Germinal center (tissue), 1 donor: ENCODE results near the gene SLFN12L.
"Not testable (repeated sequence)": the region's sequence is repeated elsewhere in the genome, so short reads cannot be mapped to it uniquely, and the experiment has no call there.

Source experiments
- DNase-seq: peaks from one replicate; pipeline ENCODE4 v3.0.0; 2012; ENCODE audit warnings: mixed read lengths, low spot score

The SLFN12L gene

GRCh38 chr17:35496451-35497290, 40.8 kb downstream of the SLFN12L start:
- DNase-seq = no peak

DNA sequence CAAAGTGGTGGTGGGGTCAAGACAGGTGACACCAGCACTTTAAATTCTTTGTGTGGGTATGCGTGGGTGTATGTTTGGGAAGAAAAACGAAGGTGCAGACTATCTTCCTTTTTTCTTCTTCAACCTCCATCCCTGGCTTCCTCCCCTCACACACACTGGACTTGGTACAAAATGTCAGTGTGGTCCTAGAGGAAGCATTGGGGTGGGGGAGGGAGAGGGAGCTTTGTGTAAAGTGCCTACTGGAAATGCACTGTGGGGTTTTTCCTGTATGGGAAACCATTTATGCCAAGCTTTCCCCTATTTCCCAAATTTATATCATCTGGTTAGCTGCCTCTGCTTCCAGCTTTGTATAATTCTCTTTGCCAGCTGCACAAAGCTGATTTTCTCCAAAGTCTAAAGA, 44.4 kb downstream of the SLFN12L start:
- no peak for DNase-seq

GRCh38 chr17:35491417-35491816, 46.1 kb downstream of the SLFN12L start:
- no peak for DNase-seq

DNA sequence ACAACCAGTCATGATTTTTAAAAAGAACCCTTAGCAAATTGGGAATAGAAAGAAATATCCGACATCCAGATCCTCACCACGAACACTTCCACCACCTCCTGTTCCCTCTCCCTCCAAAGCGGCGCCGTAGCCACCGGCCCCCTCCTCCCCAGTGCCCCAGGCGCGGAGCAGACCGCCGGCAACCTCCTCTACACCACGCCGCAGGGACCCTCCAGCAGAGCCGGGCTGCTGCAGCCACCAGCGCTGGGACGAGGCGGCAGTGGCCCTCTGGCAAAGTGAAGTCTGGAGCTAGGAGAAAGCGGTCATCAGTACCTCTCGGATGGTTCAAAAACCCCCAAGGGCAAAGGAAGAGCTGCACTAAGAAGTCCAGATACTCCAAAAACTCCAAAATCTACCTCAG, 47.5 kb downstream of the SLFN12L start:
- DNase-seq = no peak

GRCh38 chr17:35488991-35489390, 48.5 kb downstream of the SLFN12L start:
- no peak for DNase-seq

- peak; percentile 47 for DNase-seq
Observed at GRCh38 chr17:35486920-35487732, 50.4 kb downstream of the SLFN12L start.

DNA sequence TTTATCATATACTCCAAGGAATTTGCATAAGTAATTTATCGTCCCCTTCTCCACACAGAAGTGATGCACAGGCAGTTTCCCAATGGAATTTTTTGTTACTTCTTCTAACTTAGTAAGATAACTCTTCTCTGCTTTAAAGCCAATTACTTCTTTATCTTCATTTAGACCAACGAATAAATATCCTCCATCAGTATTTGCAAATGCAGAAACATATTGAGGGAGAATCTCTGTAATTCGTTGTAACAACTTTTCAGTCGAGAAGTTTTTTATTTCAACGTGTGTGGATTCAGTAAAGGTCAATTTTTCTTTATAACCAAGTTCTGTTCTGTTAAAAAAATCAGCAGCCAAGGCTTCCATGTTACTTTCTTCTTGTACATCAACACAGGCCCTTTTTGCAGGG, 58.2 kb downstream of the SLFN12L start:
- DNase-seq = no peak

GRCh38 chr17:35477248-35477647, 60.2 kb downstream of the SLFN12L start:
- no peak for DNase-seq

- no peak for DNase-seq
Observed at GRCh38 chr17:35476283-35476820, 61.1 kb downstream of the SLFN12L start.

- DNase-seq = no peak
Observed at GRCh38 chr17:35468475-35468874, 69.0 kb downstream of the SLFN12L start.

GRCh38 chr17:35467824-35468223, 69.7 kb downstream of the SLFN12L start:
- DNase-seq = no peak

GRCh38 chr17:35460354-35460851, 77.1 kb downstream of the SLFN12L start:
- peak; percentile 91 for DNase-seq

DNA sequence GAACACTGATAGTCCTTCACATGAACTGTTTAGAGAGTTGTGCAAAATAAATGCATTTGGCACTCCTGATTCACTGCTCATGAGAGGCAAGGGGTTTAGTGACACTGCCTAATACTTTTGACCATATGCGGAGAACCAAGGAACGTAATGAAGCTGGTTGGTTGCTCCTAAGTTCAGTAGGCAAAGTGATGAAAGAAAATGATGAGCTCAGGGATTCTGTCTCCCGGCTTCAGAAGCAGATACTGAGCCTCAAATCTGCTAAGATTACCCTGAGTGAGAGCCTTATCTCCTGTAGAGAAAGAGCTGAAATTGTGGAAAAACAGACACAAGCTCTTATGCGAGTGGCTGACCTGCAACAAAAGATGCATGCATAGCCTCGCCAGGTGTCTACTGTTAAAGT, 83.4 kb downstream of the SLFN12L start:
- DNase-seq = not testable (repeated sequence)

DNA sequence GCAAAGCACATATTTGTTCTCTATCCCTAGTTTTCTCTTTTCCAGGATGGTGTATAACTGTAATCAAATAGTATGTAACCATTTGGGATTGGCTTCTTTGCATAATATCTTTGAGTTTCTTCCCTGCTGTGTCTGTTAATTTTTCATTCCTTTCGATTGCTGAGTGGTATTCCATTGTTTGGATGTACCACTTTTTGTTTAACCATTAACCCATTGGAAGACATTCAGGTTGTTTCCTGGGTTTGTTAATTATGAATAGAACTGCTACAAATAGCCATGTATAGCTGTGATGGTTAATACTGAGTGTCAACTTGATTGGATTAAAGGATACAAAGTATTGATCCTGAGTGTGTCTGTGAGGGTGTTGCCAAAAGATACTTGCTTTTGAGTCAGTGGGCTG, 84.3 kb downstream of the SLFN12L start:
- DNase-seq = no peak

- DNase-seq = peak; percentile 25
Observed at GRCh38 chr17:35449371-35449931, 88.0 kb downstream of the SLFN12L start.

DNA sequence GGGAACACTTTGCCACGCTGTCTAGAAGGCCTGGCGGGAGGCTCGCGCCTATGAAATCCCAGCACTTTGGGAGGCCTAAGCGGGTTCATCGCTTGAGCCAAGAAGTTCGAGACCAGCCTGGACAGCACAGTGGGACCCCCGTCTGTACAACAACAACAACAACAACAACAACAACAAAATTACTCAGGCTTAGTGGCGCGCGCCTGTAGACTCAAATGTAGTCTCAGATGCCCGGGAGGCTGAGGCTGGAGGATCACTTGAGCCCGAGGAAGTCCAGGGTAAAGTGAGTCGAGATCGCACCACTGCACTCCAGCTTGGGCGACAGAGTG, 88.6 kb downstream of the SLFN12L start:
- DNase-seq = no peak

DNA sequence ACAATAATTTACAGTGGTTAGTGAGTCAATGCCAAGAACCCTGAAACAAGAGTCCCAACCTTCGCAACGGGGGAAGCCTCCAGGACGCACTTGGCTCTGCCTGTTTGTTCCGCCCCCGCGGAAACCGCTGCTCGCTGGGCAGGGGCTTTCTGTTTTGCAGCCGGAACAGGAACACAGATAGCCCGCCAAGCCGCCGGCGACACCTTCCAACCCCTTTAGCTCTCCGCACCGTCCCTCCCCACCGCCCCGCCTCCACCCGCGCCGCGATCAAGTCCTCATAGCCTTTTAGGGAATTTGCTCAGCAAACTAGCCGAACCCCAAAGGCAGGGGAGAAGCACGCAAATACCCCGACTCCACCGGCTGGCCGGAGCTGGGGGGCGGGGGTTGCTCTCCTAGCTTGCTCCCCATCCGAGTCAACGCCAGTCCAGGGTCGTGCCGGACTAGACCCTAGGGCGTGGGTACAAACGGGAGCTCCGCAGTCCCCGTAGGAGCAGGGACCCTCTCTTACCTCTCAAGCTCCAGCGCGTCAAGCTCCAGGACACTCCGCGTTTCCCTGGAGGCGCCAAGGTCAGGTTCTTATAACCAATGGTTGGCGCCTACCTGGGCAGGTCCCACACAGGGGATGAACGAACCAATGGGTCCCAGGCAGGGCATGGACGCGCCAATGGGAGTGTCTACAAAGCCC, 89.1 kb downstream of the SLFN12L start, which contains the start of gene SLFN13:
TSS of gene SLFN13 (minus strand) at position 553 of the 685 bp plus-strand sequence. CDS start 3,086 bp downstream, outside the sequence.
- DNase-seq = peak; percentile 69

DNA sequence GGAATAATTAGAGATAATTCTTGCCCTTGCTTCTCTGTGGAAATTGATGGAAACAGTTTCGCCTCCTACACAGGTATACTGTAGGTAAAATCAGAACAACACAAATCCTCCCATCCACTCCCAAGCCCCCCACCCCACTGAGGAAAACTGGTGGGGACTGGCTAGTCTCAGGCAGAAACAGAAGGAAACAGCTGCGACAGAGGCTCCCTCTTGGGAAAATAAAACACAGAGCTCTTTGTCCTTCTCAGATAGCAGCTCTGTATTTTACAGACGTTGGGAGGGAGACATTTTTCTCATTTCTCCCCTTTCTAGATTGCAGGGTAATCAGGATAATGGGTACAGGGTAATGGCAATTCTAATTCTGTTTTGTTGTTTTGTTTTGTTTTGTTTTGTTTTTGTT, 90.0 kb downstream of the SLFN12L start:
- no peak for DNase-seq

GRCh38 chr17:35438433-35438832, 99.0 kb downstream of the SLFN12L start:
- DNase-seq = no peak

DNA sequence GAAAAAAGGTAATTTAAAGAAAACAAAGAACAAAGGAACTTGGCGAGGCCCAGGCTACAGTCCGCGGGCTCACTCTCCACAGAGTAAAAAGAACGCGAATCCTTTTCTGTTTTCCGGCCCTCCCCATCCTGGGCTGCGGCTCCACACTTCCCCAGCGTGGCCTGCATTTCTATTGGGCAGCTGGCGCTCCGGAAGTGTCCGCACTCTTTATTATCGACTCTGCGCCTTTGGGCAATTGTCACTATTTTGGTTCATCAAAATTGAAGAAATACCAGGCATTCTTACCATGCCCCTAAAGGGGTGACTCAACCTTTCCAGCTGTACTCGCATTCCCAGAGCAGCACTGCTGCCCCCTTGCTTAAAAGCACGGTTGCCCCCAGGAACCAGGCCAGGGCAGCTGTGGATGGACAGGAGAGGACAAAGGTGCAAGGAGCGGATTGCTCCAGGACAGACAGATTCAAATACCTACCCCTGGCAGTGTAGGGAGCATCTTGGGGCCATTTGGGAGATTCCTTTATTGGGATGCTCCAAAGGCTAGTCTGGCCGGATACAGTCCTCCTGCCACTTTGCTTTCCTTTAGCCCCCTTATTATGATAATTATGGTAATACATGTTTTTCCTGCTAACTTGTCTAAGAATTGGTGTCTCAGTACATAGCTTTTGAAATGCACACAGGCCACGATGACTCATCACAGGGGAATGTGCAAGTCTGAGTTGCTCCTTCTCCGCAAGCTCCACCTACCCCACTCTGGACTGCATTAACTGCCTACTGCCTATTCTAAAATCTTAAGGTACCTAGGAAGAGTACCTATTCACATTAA, 104.2 kb downstream of the SLFN12L start:
- DNase-seq = peak; percentile 10
